GM12892 (cell line): ENCODE data around the gene M6PR.

Experiments used
- POLR2A ChIP-seq: IDR thresholded peaks from 2 replicates; pipeline ENCODE4 v1.6.1; 2011; ENCODE audit warnings: low read depth, low read length, control low read depth
- POLR2AphosphoS5 ChIP-seq: IDR thresholded peaks from 2 replicates; pipeline ENCODE4 v1.6.1; 2011; ENCODE audit warnings: low read depth, low read length, control low read depth

DNA sequence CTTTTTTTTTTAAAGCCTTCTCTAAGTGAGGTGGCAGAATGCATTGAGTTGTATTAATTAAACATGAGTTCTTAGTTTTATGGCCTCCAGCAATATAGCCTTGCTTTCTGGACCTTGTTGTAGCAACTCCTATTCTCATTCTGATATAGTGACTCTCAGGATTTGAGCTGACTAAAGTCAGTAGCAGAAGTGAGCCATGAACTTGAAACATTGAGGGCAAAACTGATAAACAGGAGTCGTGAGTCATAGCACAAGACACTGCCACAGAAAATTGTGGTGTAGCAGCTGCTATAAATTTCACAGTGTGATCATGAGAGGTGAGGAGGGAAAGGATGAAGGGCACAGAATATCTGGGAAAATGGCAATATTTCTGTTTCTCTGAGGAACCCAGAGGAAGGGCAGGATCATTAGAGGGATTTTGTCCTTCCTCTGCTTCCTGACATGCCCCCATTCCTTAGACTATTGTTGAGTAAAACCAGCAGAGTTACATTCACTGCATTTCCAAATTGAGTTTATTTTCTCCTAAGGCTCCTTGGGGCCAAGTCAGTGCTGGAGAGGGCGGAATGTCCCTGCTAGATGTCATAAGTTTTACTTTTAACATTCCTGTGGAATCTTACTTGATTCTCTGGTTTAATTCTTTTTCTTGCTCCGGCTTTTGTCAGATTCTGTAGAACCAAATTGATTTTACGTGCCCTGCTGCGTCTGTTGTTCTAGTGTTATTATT lies 47.4 kb upstream of the M6PR start:
- TF ChIP-seq POLR2A (no peak), POLR2AphosphoS5 (no peak)
